ENCODE results near the gene DCDC2C. TPM values are rescaled to one million over a fixed set of nuclear protein-coding genes. Genes with fewer than 3 reads are reported as not detected.

The DCDC2C gene
- polyA plus RNA-seq, 1 of the 3 experiments (the other 2 are of a cell fraction): not detected

DNA sequence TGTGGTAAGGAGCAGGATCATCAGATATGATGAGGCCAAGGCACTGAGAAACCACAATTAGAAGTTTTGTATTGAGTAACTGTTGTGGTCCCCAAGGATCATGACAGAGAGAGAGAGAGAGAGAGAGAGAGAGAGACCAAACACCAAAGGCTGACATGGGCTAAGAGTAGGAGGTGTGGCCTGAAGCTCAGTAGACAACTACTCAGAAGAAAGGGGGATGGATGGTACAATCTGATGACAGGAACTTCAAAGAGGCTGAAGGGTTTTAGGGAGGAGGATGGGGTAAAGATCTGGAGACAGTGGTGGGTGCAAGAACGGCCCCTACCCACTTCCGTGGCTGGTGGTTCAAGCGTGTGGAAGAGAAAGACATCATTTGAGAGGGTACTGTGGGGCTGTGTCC is 135.0 kb downstream of the DCDC2C start (continued):
- TF ChIP-seq, protein P1, sequence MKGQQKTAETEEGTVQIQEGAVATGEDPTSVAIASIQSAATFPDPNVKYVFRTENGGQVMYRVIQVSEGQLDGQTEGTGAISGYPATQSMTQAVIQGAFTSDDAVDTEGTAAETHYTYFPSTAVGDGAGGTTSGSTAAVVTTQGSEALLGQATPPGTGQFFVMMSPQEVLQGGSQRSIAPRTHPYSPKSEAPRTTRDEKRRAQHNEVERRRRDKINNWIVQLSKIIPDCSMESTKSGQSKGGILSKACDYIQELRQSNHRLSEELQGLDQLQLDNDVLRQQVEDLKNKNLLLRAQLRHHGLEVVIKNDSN (IDR thresholded peaks at IDR 0.05; ENCODE audit: borderline replicate concordance, low read depth): no peak
- TF ChIP-seq CHD2 (IDR thresholded peaks at IDR 0.05; ENCODE audit: low read length, partially characterized antibody): no peak
- TF ChIP-seq RFX5 (IDR thresholded peaks at IDR 0.05; ENCODE audit: low read length): no peak

DNA sequence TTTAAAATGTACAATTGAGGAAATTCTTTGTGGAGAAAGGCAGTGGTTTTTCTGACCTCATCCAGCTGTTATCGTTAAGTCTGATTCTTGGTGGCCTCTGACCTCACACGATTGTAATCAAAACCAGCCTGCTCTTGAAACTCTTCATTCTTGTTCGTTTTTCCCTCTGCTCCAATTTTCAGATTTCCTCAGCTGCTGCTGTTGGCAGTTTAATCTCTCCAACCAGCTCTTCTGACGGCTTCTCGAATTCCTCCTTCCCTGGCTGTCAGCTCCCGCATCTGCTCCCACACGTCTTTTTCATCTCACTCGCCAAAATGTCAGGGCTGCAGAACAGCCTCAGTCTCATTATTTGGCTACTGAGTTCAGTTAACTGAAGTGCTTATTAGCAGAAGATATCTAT is 136.1 kb downstream of the DCDC2C start:
- no peak overlapping the region for H3K4me3 ChIP-seq (ENCODE audit: low read depth in 2 of 2, low read length in 1 of 2)
- CTCF ChIA-PET: interaction anchor here (0.9 to 1.8 kb wide), 3 partner anchors 59 to 112 kb away, joined by 3 to 4 read pairs (median 3); no protein-coding TSS in a partner anchor
- no peak for DNase-seq
- no peaks in the 10 kb centered on the region for H3K9me2 ChIP-seq
- POLR2A ChIA-PET: no interaction called here
- H3K27ac ChIP-seq (ENCODE audit: low read depth in 2 of 2, low read length in 1 of 2): no peak overlapping the region
- no peaks in the 10 kb centered on the region for H3K36me3 ChIP-seq (replicated peaks in 1 of 2; ENCODE audit: control insufficient read depth in 1 of 2, insufficient read depth in 2 of 2, low read length in 1 of 2)
- WGBS (ENCODE audit: low lambda C conversion rate): 17% methylated on average over 8 of the region's 8 CpGs
- no peak overlapping the region for H2AFZ ChIP-seq (ENCODE audit: low read depth)
- H3K4me2 ChIP-seq: no peak overlapping the region
- H3K9ac ChIP-seq: no peak overlapping the region
- H3K79me2 ChIP-seq (ENCODE audit: insufficient read depth): no peaks in the 10 kb centered on the region
- no peaks in the 10 kb centered on the region for H3F3A ChIP-seq (replicated peaks; ENCODE audit: insufficient read depth)
- no peak for TF ChIP-seq JUND (IDR thresholded peaks at IDR 0.05)
- TF ChIP-seq POLR2AphosphoS5 (IDR thresholded peaks at IDR 0.05; ENCODE audit: low read depth, low read length): no peak
- TF ChIP-seq GABPA (IDR thresholded peaks at IDR 0.05; ENCODE audit: low read depth): no peak
- no peak for TF ChIP-seq FOXM1 (IDR thresholded peaks at IDR 0.05; ENCODE audit: low read depth)
- TF ChIP-seq FOSL2 (IDR thresholded peaks at IDR 0.05; ENCODE audit: borderline replicate concordance, low read depth): no peak
- no peak for TF ChIP-seq MXI1 (IDR thresholded peaks at IDR 0.05; ENCODE audit: low read depth, low read length)
- TF ChIP-seq EP300 (IDR thresholded peaks at IDR 0.05; ENCODE audit: borderline replicate concordance in 1 of 2, low read depth in 1 of 2, low read length in 1 of 2): no peak
- TF ChIP-seq FOXJ3 (CRISPR knock-in tag; IDR thresholded peaks at IDR 0.05): no peak
- TF ChIP-seq, protein P2, sequence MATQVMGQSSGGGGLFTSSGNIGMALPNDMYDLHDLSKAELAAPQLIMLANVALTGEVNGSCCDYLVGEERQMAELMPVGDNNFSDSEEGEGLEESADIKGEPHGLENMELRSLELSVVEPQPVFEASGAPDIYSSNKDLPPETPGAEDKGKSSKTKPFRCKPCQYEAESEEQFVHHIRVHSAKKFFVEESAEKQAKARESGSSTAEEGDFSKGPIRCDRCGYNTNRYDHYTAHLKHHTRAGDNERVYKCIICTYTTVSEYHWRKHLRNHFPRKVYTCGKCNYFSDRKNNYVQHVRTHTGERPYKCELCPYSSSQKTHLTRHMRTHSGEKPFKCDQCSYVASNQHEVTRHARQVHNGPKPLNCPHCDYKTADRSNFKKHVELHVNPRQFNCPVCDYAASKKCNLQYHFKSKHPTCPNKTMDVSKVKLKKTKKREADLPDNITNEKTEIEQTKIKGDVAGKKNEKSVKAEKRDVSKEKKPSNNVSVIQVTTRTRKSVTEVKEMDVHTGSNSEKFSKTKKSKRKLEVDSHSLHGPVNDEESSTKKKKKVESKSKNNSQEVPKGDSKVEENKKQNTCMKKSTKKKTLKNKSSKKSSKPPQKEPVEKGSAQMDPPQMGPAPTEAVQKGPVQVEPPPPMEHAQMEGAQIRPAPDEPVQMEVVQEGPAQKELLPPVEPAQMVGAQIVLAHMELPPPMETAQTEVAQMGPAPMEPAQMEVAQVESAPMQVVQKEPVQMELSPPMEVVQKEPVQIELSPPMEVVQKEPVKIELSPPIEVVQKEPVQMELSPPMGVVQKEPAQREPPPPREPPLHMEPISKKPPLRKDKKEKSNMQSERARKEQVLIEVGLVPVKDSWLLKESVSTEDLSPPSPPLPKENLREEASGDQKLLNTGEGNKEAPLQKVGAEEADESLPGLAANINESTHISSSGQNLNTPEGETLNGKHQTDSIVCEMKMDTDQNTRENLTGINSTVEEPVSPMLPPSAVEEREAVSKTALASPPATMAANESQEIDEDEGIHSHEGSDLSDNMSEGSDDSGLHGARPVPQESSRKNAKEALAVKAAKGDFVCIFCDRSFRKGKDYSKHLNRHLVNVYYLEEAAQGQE (IDR thresholded peaks at IDR 0.05; ENCODE audit: low read depth, low read length): no peak
- no peak for TF ChIP-seq SIN3A (IDR thresholded peaks at IDR 0.05; ENCODE audit: borderline replicate concordance, low read depth, low read length)
- TF ChIP-seq, protein P3, sequence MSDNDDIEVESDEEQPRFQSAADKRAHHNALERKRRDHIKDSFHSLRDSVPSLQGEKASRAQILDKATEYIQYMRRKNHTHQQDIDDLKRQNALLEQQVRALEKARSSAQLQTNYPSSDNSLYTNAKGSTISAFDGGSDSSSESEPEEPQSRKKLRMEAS (IDR thresholded peaks at IDR 0.05; ENCODE audit: low read depth): no peak
- TF ChIP-seq RCOR1 (IDR thresholded peaks at IDR 0.05; ENCODE audit: low read length): no peak
- TF ChIP-seq, protein P4, sequence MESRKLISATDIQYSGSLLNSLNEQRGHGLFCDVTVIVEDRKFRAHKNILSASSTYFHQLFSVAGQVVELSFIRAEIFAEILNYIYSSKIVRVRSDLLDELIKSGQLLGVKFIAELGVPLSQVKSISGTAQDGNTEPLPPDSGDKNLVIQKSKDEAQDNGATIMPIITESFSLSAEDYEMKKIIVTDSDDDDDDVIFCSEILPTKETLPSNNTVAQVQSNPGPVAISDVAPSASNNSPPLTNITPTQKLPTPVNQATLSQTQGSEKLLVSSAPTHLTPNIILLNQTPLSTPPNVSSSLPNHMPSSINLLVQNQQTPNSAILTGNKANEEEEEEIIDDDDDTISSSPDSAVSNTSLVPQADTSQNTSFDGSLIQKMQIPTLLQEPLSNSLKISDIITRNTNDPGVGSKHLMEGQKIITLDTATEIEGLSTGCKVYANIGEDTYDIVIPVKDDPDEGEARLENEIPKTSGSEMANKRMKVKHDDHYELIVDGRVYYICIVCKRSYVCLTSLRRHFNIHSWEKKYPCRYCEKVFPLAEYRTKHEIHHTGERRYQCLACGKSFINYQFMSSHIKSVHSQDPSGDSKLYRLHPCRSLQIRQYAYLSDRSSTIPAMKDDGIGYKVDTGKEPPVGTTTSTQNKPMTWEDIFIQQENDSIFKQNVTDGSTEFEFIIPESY (IDR thresholded peaks at IDR 0.05; ENCODE audit: borderline replicate concordance, low read depth): no peak
- 0 out of 2 replicates have a peak, but pooled peaks cover 3% of the 10 kb centered on the region for H3K9me3 ChIP-seq
- no peaks in the 10 kb centered on the region for H4K20me1 ChIP-seq (ENCODE audit: insufficient read depth)
- H3K27me3 ChIP-seq (ENCODE audit: insufficient read depth): no peaks in the 10 kb centered on the region
- H3K4me1 ChIP-seq (ENCODE audit: control insufficient read depth in 1 of 2, insufficient read depth in 2 of 2, low read depth in 1 of 2, low read length in 1 of 2): no peaks in the 10 kb centered on the region
